Mucosa of rectum (tissue), 2 donors: ENCODE data around the gene BORCS8.
A peak's percentile ranks its signal among the peaks of the same experiment; 100 is the strongest.
"Not testable (repeated sequence)": the region's sequence is repeated elsewhere in the genome, so short reads cannot be mapped to it uniquely, and the experiment has no call there.

Experiments used
- H3K27ac ChIP-seq, 2 donors: one replicate each; pipeline ENCODE4 v1.7.0; 2013; ENCODE audit warnings: inconsistent platforms in 2 of 2, low read depth in 2 of 2, low read length in 2 of 2
- H3K27me3 ChIP-seq, 2 donors: one replicate each; pipeline ENCODE4 v1.7.0; 2013; ENCODE audit warnings: low read length in 2 of 2; ENCODE audit not compliant: control insufficient read depth in 2 of 2, insufficient read depth in 2 of 2
- H3K36me3 ChIP-seq, 2 donors: one replicate each; pipeline ENCODE4 v1.7.0; 2013; ENCODE audit warnings: low read length in 2 of 2; ENCODE audit not compliant: control insufficient read depth in 2 of 2, insufficient read depth in 2 of 2
- H3K4me1 ChIP-seq, 2 donors: one replicate each; pipeline ENCODE4 v1.7.0; 2013; ENCODE audit warnings: low read length in 2 of 2, mild to moderate bottlenecking in 1 of 2; ENCODE audit not compliant: control insufficient read depth in 2 of 2, insufficient read depth in 2 of 2
- H3K4me3 ChIP-seq, 2 donors: one replicate each; pipeline ENCODE4 v1.7.0; 2013; ENCODE audit warnings: low read length in 2 of 2
- H3K9ac ChIP-seq, 2 donors: one replicate each; pipeline ENCODE4 v1.7.0; 2013; ENCODE audit warnings: low read length in 2 of 2, low read depth in 1 of 2, mild to moderate bottlenecking in 1 of 2
- H3K9me3 ChIP-seq, 2 donors: one replicate each; pipeline ENCODE4 v1.7.0; 2013; ENCODE audit warnings: low read length in 2 of 2; ENCODE audit not compliant: control insufficient read depth in 2 of 2
- donor health status: healthy.
- donor health status: Normal muscosa, but diverticular disease.

BORCS8 gene

DNA sequence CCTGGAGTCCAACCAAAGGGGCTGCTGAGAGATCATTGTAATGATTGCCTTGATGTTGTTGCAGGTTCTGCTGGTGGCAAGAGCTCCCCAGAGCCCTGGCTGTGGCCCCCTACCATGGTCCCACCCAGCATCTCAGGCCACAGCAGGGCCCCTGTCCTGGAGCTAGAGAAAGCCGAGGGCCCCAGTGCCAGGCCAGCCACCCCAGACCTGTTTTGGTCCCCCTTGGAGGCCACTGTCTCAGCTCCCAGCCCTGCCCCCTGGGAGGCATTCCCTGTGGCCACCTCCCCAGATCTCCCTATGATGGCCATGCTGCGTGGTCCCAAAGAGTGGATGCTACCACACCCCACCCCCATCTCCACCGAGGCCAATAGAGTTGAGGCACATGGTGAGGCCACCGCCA, 35.3 kb upstream of the BORCS8 start:
- Histone ChIP-seq H3K27ac (no peak overlapping the region), H3K27me3 (peaks cover 6 to 14% of the 10 kb centered on the region in 2 donors), H3K4me1 (peaks cover 0 to 4% of the 10 kb centered on the region in 2 donors)

GRCh38 chr19:19226663-19227062, 34.7 kb upstream of the BORCS8 start:
- H3K36me3 ChIP-seq: no peaks in the 10 kb centered on the region
- H3K4me3 ChIP-seq: no peak overlapping the region
- H3K27me3 ChIP-seq: peaks cover 6 to 14% of the 10 kb centered on the region in 2 donors
- peaks cover 0 to 4% of the 10 kb centered on the region in 2 donors for H3K4me1 ChIP-seq
- H3K9ac ChIP-seq: no peak overlapping the region
- H3K9me3 ChIP-seq: no peaks in the 10 kb centered on the region
- H3K27ac ChIP-seq: no peak overlapping the region

More for the DNA sequence above, 35.3 kb upstream of the BORCS8 start:
- Histone ChIP-seq H3K4me3 (no peak overlapping the region), H3K9me3 (no peaks in the 10 kb centered on the region), H3K9ac (no peak overlapping the region), H3K36me3 (no peaks in the 10 kb centered on the region)

- no peak overlapping the region for H3K9ac ChIP-seq
- peaks cover 6 to 14% of the 10 kb centered on the region in 2 donors for H3K27me3 ChIP-seq
- H3K36me3 ChIP-seq: no peaks in the 10 kb centered on the region
- no peak overlapping the region for H3K4me3 ChIP-seq
- H3K9me3 ChIP-seq: no peaks in the 10 kb centered on the region
- peaks cover 0 to 4% of the 10 kb centered on the region in 2 donors for H3K4me1 ChIP-seq
- H3K27ac ChIP-seq: no peak overlapping the region
These were observed 34.3 kb upstream of the BORCS8 start for GRCh38 chr19:19226204-19226603.

GRCh38 chr19:19224852-19225494, 33.0 kb upstream of the BORCS8 start:
- no peak overlapping the region for H3K9ac ChIP-seq
- peaks cover 0 to 4% of the 10 kb centered on the region in 2 donors for H3K4me1 ChIP-seq
- H3K27ac ChIP-seq: no peak overlapping the region
- H3K9me3 ChIP-seq: no peaks in the 10 kb centered on the region
- H3K36me3 ChIP-seq: no peaks in the 10 kb centered on the region
- peak overlapping the region; percentile 41 to 43 for H3K4me3 ChIP-seq
- peaks cover 6 to 14% of the 10 kb centered on the region in 2 donors for H3K27me3 ChIP-seq

GRCh38 chr19:19224150-19224851, 32.3 kb upstream of the BORCS8 start:
- Histone ChIP-seq H3K36me3 (no peaks in the 10 kb centered on the region), H3K27me3 (peaks cover 6 to 14% of the 10 kb centered on the region in 2 donors), H3K9me3 (no peaks in the 10 kb centered on the region), H3K4me3 (peak overlapping the region in 1 of 2 donors; percentile 41), H3K9ac (no peak overlapping the region), H3K27ac (no peak overlapping the region), H3K4me1 (peaks cover 0 to 4% of the 10 kb centered on the region in 2 donors)

DNA sequence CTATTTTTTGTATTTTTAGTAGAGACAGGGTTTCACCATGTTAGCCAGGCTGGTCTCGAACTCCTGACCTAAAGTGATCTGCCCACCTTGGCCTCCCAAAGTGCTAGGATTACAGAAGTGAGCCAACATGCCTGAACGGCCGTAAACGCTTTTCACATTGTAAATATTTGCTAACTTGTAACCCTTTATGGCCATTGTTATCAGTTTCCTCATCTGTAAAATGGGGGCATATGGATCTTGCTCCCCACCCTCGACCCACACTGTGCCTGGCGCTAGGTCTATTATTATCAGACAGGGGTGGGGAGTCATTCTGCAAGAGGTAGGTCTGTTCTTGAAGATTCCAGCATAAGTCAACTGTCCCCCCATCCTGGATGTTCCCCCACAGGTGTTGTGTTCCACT, 31.7 kb upstream of the BORCS8 start:
- Histone ChIP-seq H3K27me3 (peaks cover 6 to 14% of the 10 kb centered on the region in 2 donors), H3K9me3 (no peaks in the 10 kb centered on the region), H3K9ac (no peak overlapping the region), H3K27ac (no peak overlapping the region), H3K36me3 (no peaks in the 10 kb centered on the region), H3K4me3 (no peak overlapping the region), H3K4me1 (peaks cover 0 to 4% of the 10 kb centered on the region in 2 donors)

DNA sequence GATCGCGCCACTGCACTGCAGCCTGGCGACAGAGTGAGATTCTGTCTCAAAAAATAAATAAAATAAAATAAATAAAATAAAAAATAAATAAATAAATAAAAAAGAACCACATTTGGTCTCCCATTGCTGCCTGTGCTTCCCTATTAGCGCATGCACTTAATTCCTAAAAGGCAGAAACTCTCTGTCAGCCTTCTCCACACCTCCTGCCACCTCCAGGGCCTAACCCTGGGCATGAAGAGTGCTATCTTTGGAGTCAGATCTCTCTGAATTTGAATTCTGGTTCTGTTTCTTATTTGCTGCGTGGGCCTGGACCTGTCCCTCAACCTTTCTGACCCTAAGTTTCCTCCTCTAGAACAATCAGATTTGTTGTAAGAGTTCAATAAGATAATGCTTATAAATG, 31.1 kb upstream of the BORCS8 start:
- no peaks in the 10 kb centered on the region for H3K9me3 ChIP-seq
- no peak overlapping the region for H3K4me3 ChIP-seq
- H3K9ac ChIP-seq: no peak overlapping the region
- H3K27me3 ChIP-seq: peaks cover 6 to 14% of the 10 kb centered on the region in 2 donors
- H3K36me3 ChIP-seq: no peaks in the 10 kb centered on the region
- H3K27ac ChIP-seq: no peak overlapping the region
- H3K4me1 ChIP-seq: peaks cover 0 to 4% of the 10 kb centered on the region in 2 donors

DNA sequence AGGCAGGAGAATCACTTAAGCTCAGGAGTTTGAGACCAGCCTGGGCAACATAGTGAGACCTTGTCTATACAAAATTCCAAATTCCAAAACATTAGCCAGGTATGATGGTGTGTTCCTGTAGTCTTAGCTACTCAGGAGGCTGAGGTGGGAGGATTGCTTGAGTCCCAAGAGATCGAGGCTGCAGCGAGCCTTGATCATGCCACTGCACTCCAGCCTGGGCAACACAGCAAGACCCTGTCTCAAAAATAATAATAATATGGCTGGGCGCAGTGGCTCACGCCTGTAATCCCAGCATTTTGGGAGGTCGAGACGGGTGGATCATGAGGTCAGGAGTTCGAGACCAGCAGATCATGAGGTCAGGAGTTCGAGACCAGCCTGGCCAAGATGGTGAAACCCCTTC, 29.0 kb upstream of the BORCS8 start:
- H3K27me3 ChIP-seq: peaks cover 6 to 11% of the 10 kb centered on the region in 2 donors
- not testable (repeated sequence) for H3K9ac ChIP-seq, H3K36me3 ChIP-seq, H3K4me1 ChIP-seq, H3K4me3 ChIP-seq, H3K9me3 ChIP-seq, H3K27ac ChIP-seq

DNA sequence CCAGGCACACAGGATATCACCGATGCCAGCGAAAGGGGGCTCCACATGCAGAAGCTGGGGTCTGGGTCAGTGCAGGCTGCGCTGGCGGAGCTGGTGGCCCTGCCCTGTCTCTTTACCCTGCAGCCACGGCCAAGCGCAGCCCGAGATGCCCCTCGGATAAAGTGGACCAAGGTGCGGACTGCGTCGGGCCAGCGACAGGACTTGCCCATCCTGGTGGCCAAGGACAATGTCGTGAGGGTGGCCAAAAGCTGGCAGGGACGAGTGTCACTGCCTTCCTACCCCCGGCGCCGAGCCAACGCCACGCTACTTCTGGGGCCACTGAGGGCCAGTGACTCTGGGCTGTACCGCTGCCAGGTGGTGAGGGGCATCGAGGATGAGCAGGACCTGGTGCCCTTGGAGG, 27.0 kb upstream of the BORCS8 start:
- no peaks in the 10 kb centered on the region for H3K9me3 ChIP-seq
- H3K9ac ChIP-seq: no peak overlapping the region
- H3K27ac ChIP-seq: no peak overlapping the region
- H3K4me3 ChIP-seq: no peak overlapping the region
- H3K36me3 ChIP-seq: no peaks in the 10 kb centered on the region
- no peaks in the 10 kb centered on the region for H3K4me1 ChIP-seq
- peaks cover 6 to 13% of the 10 kb centered on the region in 2 donors for H3K27me3 ChIP-seq

DNA sequence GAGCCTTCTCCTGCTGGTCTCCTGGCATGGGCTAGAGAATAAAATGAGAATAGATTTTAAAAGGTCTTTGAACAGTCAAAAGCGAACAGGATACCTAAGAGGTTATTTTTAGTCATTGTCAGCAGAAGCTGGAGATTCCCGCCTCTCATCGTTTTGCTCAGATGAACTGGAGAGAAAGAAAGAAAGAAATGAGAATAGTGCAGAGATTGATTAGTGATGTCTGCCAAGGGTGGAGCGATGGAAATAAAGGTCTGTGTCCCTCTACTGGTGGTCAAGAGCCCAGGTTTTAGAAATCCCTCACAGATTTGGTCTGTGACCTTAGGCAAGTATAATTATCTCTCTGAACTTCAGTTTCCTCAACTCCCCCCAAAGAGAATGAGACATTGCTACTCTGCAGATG, 25.1 kb upstream of the BORCS8 start:
- H3K9me3 ChIP-seq: no peaks in the 10 kb centered on the region
- H3K36me3 ChIP-seq: no peaks in the 10 kb centered on the region
- H3K27me3 ChIP-seq: peaks cover 12 to 24% of the 10 kb centered on the region in 2 donors
- no peak overlapping the region for H3K4me3 ChIP-seq
- H3K4me1 ChIP-seq: no peaks in the 10 kb centered on the region
- H3K9ac ChIP-seq: no peak overlapping the region
- no peak overlapping the region for H3K27ac ChIP-seq
